NB4 (cell line): ENCODE data around the gene TGFA.

ENCODE experiments used
- DNase-seq: peaks from one replicate; pipeline ENCODE4 v3.0.0; 2010; ENCODE audit warnings: low read depth
- H3K4me3 ChIP-seq: one replicate; pipeline ENCODE4 v1.5.1; 2011; ENCODE audit warnings: mild to moderate bottlenecking, low read depth, low read length, moderate library complexity
- MYC ChIP-seq: IDR thresholded peaks from 2 replicates; pipeline ENCODE4 v1.6.1; 2011; ENCODE audit warnings: low read depth, low read length
- POLR2A ChIP-seq: IDR thresholded peaks from 2 replicates; pipeline ENCODE4 v1.6.1; 2011; ENCODE audit warnings: mild to moderate bottlenecking; ENCODE audit not compliant: insufficient read length; ENCODE audit errors: extremely low read depth
- TF ChIP-seq, protein P1 (sequence below): IDR thresholded peaks from one replicate; pipeline ENCODE4 v1.5.1; 2012; ENCODE audit warnings: low read depth, low read length
- TF ChIP-seq, protein P2 (sequence below): IDR thresholded peaks from 2 replicates; pipeline ENCODE4 v1.6.1; 2011; ENCODE audit warnings: low read depth, low read length

Gene TGFA

DNA sequence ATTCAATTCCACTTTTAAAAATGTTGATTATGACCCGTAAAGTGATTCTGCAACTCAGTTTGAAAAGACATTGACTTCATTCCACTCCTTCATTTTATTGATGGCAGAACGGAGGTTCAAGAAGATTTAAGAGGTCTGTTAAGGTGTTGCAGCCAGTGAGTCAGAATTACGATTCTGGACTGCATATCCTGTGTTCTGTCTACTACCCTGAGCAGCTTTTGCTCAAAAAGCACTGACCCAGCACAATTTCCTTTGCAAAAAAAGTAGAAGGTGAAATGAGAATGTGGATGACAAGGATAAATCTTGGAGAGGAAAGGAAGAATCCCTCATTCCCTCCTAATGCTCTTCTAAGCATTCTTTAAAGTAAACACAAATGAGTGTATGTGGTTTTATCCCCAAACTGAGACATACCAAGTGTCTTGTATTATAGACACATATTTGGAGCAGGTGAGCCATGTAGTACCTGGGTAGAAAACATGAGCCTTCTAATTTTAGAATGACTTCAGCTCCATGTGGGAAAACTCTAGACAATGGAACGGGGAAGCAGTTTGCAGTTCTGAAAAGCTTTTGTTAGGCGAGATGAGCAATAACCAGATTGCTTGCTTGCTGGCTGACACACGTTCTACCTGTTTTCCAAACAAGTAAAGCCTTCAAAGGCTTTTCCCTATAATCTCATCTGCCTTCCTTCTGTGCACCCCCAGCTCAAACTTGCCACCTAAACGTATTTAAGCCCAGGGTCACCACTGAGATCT, 44.7 kb downstream of the TGFA start:
- TF ChIP-seq POLR2A = no peak
- TF ChIP-seq, protein P1, sequence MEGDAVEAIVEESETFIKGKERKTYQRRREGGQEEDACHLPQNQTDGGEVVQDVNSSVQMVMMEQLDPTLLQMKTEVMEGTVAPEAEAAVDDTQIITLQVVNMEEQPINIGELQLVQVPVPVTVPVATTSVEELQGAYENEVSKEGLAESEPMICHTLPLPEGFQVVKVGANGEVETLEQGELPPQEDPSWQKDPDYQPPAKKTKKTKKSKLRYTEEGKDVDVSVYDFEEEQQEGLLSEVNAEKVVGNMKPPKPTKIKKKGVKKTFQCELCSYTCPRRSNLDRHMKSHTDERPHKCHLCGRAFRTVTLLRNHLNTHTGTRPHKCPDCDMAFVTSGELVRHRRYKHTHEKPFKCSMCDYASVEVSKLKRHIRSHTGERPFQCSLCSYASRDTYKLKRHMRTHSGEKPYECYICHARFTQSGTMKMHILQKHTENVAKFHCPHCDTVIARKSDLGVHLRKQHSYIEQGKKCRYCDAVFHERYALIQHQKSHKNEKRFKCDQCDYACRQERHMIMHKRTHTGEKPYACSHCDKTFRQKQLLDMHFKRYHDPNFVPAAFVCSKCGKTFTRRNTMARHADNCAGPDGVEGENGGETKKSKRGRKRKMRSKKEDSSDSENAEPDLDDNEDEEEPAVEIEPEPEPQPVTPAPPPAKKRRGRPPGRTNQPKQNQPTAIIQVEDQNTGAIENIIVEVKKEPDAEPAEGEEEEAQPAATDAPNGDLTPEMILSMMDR = no peak
- no peak for TF ChIP-seq MYC
- TF ChIP-seq, protein P2, sequence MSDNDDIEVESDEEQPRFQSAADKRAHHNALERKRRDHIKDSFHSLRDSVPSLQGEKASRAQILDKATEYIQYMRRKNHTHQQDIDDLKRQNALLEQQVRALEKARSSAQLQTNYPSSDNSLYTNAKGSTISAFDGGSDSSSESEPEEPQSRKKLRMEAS = no peak
- no peak overlapping the region for H3K4me3 ChIP-seq
- no peak for DNase-seq

DNA sequence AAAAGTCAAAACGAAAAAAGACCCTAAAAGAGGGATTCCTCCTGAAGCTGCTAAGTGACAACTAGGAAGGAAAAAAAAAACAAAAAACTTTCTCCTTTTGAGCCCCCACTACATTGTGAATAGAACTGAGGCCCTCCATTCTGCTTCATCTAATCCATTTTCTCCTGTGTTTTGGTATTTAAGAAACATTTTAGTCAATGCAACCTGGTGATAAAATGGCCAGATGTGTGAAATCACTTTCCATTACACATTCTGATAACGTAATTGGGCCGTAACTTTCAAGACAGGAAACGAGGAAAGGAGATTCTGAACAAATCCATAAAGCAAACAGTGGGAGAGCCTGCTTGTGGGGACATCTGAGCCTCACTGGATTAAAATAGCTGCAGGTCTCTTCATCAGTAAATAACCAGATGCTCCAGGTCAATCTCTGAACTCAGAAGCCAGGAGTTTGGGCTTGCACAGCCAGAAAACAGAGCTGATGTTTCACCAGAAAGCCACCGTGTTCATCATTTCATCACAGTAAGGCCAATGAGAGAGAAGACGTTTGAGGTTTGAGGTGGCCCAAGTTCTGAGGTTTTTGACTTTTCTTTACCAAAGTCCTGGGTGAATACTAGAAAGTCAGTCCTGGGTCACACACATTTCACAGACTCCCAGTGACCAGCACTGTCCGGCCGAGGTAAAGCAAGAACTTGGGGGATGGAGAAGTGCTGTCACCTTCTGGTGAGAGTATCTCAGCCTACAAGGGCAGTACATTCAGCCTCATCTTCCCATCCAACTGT, 47.8 kb downstream of the TGFA start:
- no peak overlapping the region for H3K4me3 ChIP-seq
- TF ChIP-seq, protein P2 = no peak
- TF ChIP-seq, protein P1 = no peak
- TF ChIP-seq MYC = no peak
- no peak for DNase-seq

DNA sequence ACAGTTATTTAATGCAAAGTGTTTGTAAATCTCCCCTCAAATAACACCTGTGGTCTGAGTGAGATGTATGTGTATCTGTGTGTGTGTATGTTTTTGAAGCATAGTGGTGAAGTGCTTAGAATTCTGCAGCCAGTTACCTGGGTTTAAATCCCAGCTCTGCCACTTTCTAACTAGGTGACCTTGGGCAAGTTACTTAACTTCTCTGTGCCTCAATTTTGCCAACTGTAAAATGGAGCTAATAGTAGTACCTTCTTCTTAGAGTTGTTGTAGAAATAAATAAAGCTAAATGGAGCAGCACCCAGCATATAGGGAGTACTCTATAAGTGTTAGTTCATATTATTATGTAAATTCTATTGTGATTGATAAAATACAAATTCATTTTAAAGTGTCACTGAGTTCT, 48.9 kb downstream of the TGFA start:
- no peak for TF ChIP-seq POLR2A
- TF ChIP-seq, protein P2 = no peak
- TF ChIP-seq, protein P1 = no peak
- TF ChIP-seq MYC = no peak
- no peak for DNase-seq
- H3K4me3 ChIP-seq = no peak overlapping the region

DNA sequence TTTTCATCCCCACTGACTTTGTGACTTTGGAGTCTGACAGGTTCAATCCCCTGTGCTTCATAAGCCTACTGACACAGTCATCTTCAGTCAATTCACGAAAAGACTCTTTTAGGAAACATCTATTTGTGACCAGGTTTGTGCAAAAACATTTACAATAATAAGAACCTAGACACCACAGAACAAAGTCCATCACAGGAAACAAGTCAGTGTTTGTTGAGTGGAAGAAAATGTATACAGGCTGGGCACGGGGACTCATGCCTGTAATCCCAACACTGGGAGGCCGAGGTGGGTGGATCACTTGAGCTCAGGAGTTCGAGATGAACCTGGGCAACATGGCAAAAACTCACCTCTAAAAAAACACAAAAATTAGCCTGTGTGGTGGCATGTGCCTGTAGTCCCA, 49.7 kb downstream of the TGFA start:
- no peak for TF ChIP-seq POLR2A
- TF ChIP-seq, protein P2 = no peak
- TF ChIP-seq, protein P1 = no peak
- TF ChIP-seq MYC = no peak
- DNase-seq = no peak
- no peak overlapping the region for H3K4me3 ChIP-seq

DNA sequence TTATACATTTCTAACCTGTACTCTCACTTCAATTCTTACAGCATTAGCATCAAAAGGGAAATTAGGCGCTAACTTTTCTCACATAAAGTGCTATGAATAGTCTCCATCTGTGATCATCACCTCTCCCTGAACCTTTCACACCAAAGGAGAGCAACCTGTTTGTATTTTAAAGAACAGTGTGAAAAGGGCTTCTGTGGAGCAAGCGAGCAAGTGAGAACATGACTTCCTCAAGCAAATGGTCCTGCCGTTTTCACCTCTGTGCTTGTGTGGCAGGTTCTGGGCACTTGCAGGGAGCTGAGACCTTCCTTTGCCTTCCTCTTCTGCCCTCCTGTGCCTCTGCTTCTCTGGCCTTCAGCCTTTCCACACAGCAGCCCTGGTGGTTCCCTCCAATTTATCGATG, 51.9 kb downstream of the TGFA start:
- TF ChIP-seq, protein P2 = no peak
- TF ChIP-seq, protein P1 = no peak
- TF ChIP-seq POLR2A (no peak), MYC (no peak)
- no peak for DNase-seq
- no peak overlapping the region for H3K4me3 ChIP-seq
